PC-3 (cell line): ENCODE data around the gene DMGDH. TPM values are rescaled to one million over a fixed set of nuclear protein-coding genes. Genes with fewer than 3 reads are reported as not detected.

ENCODE experiments used
- ATAC-seq: fragments of 200-7000 bp; cut with Tn5 transposase; 2 replicates; pipeline ENCODE4 v1.9.1; 2020; ENCODE audit warnings: mild to moderate bottlenecking, moderate library complexity
- BruUV-seq: library from RNA; stranded (reverse); fragments of 400-500 nt; replicated peaks from 2 replicates; lab custom pipeline; 2021; lab: Mats Ljungman, UMichigan
- CTCF ChIA-PET: fragments of 300-600 bp; sonication (Branson Sonifier 250); formaldehyde crosslinking; loops from one replicate; lab custom pipeline; 2022; ENCODE audit warnings: antibody characterized with exemption; lab: Charles Lee
- POLR2A ChIA-PET: fragments of 300-600 bp; sonication (Branson Sonifier 250); formaldehyde crosslinking; loops from one replicate; lab custom pipeline; 2022; ENCODE audit warnings: antibody characterized with exemption; ENCODE audit not compliant: unreplicated experiment; lab: Charles Lee
- DNase-seq: peaks from one replicate; pipeline ENCODE4 v3.0.0-alpha.2; 2015
- H2AFZ ChIP-seq: fragments of 300-600 bp; sonication (generic); 2 replicates; pipeline ENCODE4 v1.6.0; 2016; ENCODE audit warnings: antibody characterized with exemption, low read length
- H3F3A ChIP-seq: fragments of 300-600 bp; sonication (generic); one replicate; pipeline ENCODE4 v1.6.0; 2017; ENCODE audit warnings: antibody characterized with exemption, low read length, control low read depth, mild to moderate bottlenecking; ENCODE audit not compliant: unreplicated experiment
- H3K27ac ChIP-seq: fragments of 300-600 bp; sonication (generic); 2 replicates; pipeline ENCODE4 v1.5.1; 2016; ENCODE audit warnings: mild to moderate bottlenecking, low read length
- H3K27me3 ChIP-seq: fragments of 300-600 bp; sonication (generic); 2 replicates; pipeline ENCODE4 v1.6.1; 2016; ENCODE audit warnings: low read length, mixed read lengths
- H3K36me3 ChIP-seq: fragments of 300-600 bp; sonication (generic); 2 replicates; pipeline ENCODE4 v1.6.1; 2016; ENCODE audit warnings: low read depth, mixed run types, low read length, mixed read lengths
- H3K4me1 ChIP-seq: fragments of 300-600 bp; sonication (generic); 2 replicates; pipeline ENCODE4 v1.5.1; 2016; ENCODE audit warnings: low read length; ENCODE audit not compliant: insufficient read depth
- H3K4me2 ChIP-seq: fragments of 300-600 bp; sonication (generic); 2 replicates; pipeline ENCODE4 v1.6.0; 2016; ENCODE audit warnings: low read length
- H3K4me3 ChIP-seq: fragments of 300-600 bp; sonication (generic); 2 replicates; pipeline ENCODE4 v1.5.1; 2016; ENCODE audit warnings: mild to moderate bottlenecking, low read length, mixed read lengths
- H3K79me2 ChIP-seq: fragments of 300-600 bp; sonication (generic); 2 replicates; pipeline ENCODE4 v1.6.1; 2017; ENCODE audit warnings: low read length, mixed read lengths
- H3K9ac ChIP-seq: fragments of 300-600 bp; sonication (generic); 2 replicates; pipeline ENCODE4 v1.6.0; 2016; ENCODE audit warnings: mild to moderate bottlenecking, low read length
- H3K9me2 ChIP-seq: fragments of 300-600 bp; sonication (generic); replicated peaks from 2 replicates; pipeline ENCODE4 v1.6.1; 2016; ENCODE audit warnings: mixed run types, low read length, mixed read lengths
- H3K9me3 ChIP-seq: fragments of 300-600 bp; sonication (generic); 2 replicates; pipeline ENCODE4 v1.6.1; 2016; ENCODE audit warnings: low read length, mixed read lengths
- H4K20me1 ChIP-seq: fragments of 300-600 bp; sonication (generic); 2 replicates; pipeline ENCODE4 v1.6.1; 2016; ENCODE audit warnings: low read length, mixed read lengths
- EZH2 ChIP-seq: fragments of 300-600 bp; sonication (generic); IDR thresholded peaks from one replicate; pipeline ENCODE4 v1.6.1; 2017; ENCODE audit warnings: antibody characterized with exemption, mild to moderate bottlenecking, low read length; ENCODE audit not compliant: unreplicated experiment
- EZH2phosphoT487 ChIP-seq: fragments of 300-600 bp; sonication (generic); IDR thresholded peaks from 2 replicates; pipeline ENCODE4 v1.6.1; 2018; ENCODE audit warnings: mild to moderate bottlenecking, antibody characterized with exemption, low read length, borderline replicate concordance
- intact Hi-C: fragments of 100-400 bp; cut with micrococcal nuclease; formaldehyde crosslinking; loops from 2 replicates; pipeline ENCODE4 v1.9.0; 2023
- total RNA-seq: library from RNA; depleted of rRNA; stranded (reverse); fragments of >200 nt; gene quantifications from 2 replicates; pipeline ENCODE4 v1.2.3, GENCODE V29; 2014
- TF ChIP-seq, protein P1 (sequence below): fragments of 300-600 bp; sonication (generic); conservative IDR thresholded peaks from 2 replicates; pipeline ENCODE4 v1.5.1; 2017; ENCODE audit warnings: antibody characterized with exemption, low read depth, mild to moderate bottlenecking, low read length

DMGDH gene
- total RNA-seq, 1 experiment from 2014 or later: not detected

DNA sequence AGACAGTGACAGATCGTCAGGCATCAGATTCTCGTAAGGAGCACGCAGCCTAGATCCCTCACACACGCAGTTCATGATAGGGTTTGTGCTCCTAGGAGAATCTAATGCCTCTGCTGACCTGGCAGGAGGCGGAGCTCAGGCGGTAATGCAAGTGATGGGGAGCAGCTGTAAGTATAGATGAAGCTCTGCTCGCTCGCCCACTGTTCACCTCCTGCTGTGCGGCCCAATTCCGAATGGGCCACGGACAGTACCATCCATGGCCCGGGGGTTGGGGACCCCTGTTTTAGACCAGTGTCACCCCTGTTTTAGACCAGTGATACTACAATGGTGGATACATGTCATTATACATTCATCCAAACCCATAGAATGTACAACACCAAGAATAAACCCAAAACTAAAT is 80.4 kb downstream of the DMGDH start:
- H3K9ac ChIP-seq: no peak overlapping the region
- no peaks in the 10 kb centered on the region for H4K20me1 ChIP-seq
- TF ChIP-seq EZH2phosphoT487 (no peak), EZH2 (no peak)
- TF ChIP-seq, protein P1, sequence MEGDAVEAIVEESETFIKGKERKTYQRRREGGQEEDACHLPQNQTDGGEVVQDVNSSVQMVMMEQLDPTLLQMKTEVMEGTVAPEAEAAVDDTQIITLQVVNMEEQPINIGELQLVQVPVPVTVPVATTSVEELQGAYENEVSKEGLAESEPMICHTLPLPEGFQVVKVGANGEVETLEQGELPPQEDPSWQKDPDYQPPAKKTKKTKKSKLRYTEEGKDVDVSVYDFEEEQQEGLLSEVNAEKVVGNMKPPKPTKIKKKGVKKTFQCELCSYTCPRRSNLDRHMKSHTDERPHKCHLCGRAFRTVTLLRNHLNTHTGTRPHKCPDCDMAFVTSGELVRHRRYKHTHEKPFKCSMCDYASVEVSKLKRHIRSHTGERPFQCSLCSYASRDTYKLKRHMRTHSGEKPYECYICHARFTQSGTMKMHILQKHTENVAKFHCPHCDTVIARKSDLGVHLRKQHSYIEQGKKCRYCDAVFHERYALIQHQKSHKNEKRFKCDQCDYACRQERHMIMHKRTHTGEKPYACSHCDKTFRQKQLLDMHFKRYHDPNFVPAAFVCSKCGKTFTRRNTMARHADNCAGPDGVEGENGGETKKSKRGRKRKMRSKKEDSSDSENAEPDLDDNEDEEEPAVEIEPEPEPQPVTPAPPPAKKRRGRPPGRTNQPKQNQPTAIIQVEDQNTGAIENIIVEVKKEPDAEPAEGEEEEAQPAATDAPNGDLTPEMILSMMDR: no peak
- H3K36me3 ChIP-seq: no peaks in the 10 kb centered on the region
- H3F3A ChIP-seq: no peaks in the 10 kb centered on the region
- intact Hi-C loops: no loop called here
- ATAC-seq (no peak), DNase-seq (no peak)
- H3K27ac ChIP-seq: no peak overlapping the region
- no peak overlapping the region for H3K4me2 ChIP-seq
- H3K4me3 ChIP-seq: no peak overlapping the region
- H2AFZ ChIP-seq: no peak overlapping the region
- no peaks in the 10 kb centered on the region for H3K27me3 ChIP-seq
- no peaks in the 10 kb centered on the region for H3K79me2 ChIP-seq
- POLR2A ChIA-PET: no interaction called here
- CTCF ChIA-PET: no interaction called here
- H3K4me1 ChIP-seq: peaks cover 5% of the 10 kb centered on the region; the same call in 1 of the 2 replicates
- no peaks in the 10 kb centered on the region for H3K9me3 ChIP-seq
- H3K9me2 ChIP-seq: no peaks in the 10 kb centered on the region
- no TSS peak for BruUV-seq

DNA sequence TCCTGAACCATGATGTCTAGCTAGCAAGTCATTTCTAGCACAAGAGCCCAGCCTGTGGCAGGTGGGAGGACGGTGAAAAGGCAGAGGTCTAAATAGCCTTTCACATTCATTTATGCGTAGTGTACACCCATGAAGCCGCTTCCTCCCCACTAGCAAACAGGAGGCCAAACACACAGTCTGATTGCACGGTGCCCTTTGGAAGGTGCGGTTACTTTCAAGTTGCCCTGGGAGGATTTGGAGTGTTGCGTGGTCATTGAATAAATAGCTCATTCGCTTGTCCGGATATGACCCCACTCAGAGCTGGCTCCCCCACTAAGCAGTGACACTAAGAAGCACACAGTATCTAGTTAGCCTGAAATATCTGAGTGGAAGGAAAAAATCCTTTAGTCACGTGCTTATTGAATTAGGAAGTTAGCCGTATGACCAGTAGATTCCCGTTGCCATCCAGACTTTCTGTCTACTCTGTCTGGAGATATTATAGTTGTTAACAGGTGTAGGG is 83.7 kb downstream of the DMGDH start:
- ChIA-PET CTCF (interaction anchor here (0.7 kb wide), 1 partner anchor 1426 kb away, joined by 3 read pairs; no protein-coding TSS in a partner anchor), POLR2A (interaction anchor here (0.8 kb wide), 1 partner anchor 338 kb away, joined by 5 read pairs; no protein-coding TSS in a partner anchor)
- Histone ChIP-seq H2AFZ (peak overlapping the region; percentile 60), H3K79me2 (no peaks in the 10 kb centered on the region), H4K20me1 (no peaks in the 10 kb centered on the region), H3K27me3 (no peaks in the 10 kb centered on the region), H3K9ac (peak overlapping the region; percentile 80), H3K4me1 (peaks cover 27% of the 10 kb centered on the region), H3K27ac (peak overlapping the region; percentile 61), H3K36me3 (no peaks in the 10 kb centered on the region), H3F3A (no peaks in the 10 kb centered on the region), H3K9me3 (no peaks in the 10 kb centered on the region), H3K4me2 (peak overlapping the region; percentile 97), H3K9me2 (no peaks in the 10 kb centered on the region), H3K4me3 (peak overlapping the region; percentile 82)
- DNase-seq (peak; percentile 48), ATAC-seq (peak; percentile 33)
- TF ChIP-seq EZH2phosphoT487: no peak
- TF ChIP-seq, protein P1: no peak
- no peak for TF ChIP-seq EZH2
- intact Hi-C loops: no loop called here
- BruUV-seq: TSS peak; percentile 95

DNA sequence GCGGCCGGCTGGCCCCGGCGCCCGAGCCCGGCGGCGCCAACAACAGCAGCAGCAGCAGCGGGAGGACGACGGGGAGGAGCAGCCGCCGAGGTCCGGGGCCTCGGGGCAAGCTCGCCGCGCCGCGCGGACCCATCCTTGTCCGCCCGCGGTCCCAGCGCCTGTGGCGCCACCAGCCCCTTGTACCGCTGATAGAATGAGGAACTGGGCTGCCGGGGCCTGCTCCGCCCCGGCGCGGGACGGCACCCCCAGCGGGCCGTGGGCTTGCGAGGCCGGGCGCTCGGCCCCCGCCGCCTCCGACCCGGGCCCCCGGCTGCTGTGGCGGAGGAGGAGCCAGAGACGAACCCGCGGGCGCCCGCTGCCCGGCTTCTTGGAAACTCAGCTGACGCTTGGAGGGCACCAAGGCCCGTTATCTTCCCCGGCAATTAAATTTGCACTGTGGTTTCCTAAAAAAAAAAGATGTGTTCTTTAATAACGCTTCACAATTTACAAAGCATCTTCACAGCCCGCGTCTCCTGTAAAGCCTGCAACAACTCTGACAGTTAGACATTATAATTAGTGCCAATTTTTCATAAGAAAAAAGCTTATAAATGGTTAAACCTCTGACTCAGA is 84.3 kb downstream of the DMGDH start, which contains the start of gene ARSB:
Gene ARSB (minus strand): TSS at position 195 of the 609 bp plus-strand sequence. CDS start 62 bp downstream, at position 133.
- Histone ChIP-seq H3K27ac (peak within 1 kb of the TSS; percentile 61), H3K4me3 (peak within 1 kb of the TSS; percentile 82), H3K9me2 (no peaks in the 10 kb centered on the region), H3K9ac (peak within 1 kb of the TSS; percentile 80), H4K20me1 (no peaks in the 10 kb centered on the region), H2AFZ (peak within 1 kb of the TSS; percentile 97), H3K27me3 (no peaks in the 10 kb centered on the region), H3K79me2 (no peaks in the 10 kb centered on the region), H3K36me3 (no peaks in the 10 kb centered on the region), H3K4me2 (peak within 1 kb of the TSS; percentile 97), H3K4me1 (peaks cover 32% of the 10 kb centered on the region), H3F3A (no peaks in the 10 kb centered on the region), H3K9me3 (no peaks in the 10 kb centered on the region)
- BruUV-seq: no TSS peak
- DNase-seq (peak; percentile 17), ATAC-seq (peak; percentile 21)
- TF ChIP-seq, protein P1: no peak
- TF ChIP-seq EZH2 (no peak), EZH2phosphoT487 (no peak)
- intact Hi-C loops: no loop called here
- ChIA-PET POLR2A (interaction anchor here (0.8 kb wide), 1 partner anchor 337 kb away, joined by 5 read pairs; no protein-coding TSS in a partner anchor), CTCF (interaction anchor here (0.7 to 1.2 kb wide), 3 partner anchors 40 to 1426 kb away, joined by 3 read pairs; no protein-coding TSS in a partner anchor)
